Cardiac septum (tissue), 1 donor: Measurements from ENCODE around the gene PHKA2. TPM values are rescaled to one million over a fixed set of nuclear protein-coding genes. Genes with fewer than 3 reads are reported as not detected.

ENCODE experiments used
- DNase-seq: peaks from one replicate; pipeline ENCODE4 v3.0.0-alpha.2; 2020; ENCODE audit warnings: low spot score
- intact Hi-C: fragments of 100-400 bp; cut with DNase I; formaldehyde crosslinking; loops from one replicate; pipeline ENCODE4 v1.14.0; 2022
- total RNA-seq: library from RNA; stranded (reverse); fragmentation: NEBNext Ultra II Directional; extraction: Animal tissue kit (Norgen Biotek cat#: 25700); gene quantifications from one replicate; pipeline ENCODE4 v1.2.1, GENCODE V29; 2021
- donor health status: DM: no; HTN: no; CAD: no.

Gene PHKA2
- total RNA-seq, 1 donor from 2014 or later, result 22.3 TPM

DNA sequence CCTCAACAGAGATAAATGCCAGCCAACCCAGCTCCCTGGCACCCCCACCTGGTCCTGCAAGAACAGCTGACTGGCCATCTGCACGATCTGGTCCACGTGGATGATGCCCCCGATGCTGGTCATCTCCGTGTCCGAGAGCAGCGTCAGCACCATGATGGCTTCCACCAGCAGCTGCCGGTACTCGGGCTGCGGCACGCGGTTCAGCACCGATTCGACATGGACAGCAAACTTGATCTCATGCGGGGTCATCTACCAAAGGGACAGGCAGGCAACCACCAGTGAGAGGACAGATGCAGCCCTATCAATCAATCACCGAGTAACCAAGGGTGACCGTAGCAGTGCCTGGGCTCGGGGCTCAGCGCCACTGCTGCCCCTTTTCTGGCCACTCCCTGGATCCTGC lies 89.8 kb downstream of the PHKA2 start:
- intact Hi-C loops, result loop anchor here (10.0 kb wide), 1 partner anchor 499 kb away; no protein-coding TSS in a partner anchor
- no peak for DNase-seq

- no peak for DNase-seq
- intact Hi-C loops, result loop anchor here (10.0 kb wide), 1 partner anchor 499 kb away; no protein-coding TSS in a partner anchor
Observed at GRCh38 chrX:18893536-18893935, 90.4 kb downstream of the PHKA2 start.

DNA sequence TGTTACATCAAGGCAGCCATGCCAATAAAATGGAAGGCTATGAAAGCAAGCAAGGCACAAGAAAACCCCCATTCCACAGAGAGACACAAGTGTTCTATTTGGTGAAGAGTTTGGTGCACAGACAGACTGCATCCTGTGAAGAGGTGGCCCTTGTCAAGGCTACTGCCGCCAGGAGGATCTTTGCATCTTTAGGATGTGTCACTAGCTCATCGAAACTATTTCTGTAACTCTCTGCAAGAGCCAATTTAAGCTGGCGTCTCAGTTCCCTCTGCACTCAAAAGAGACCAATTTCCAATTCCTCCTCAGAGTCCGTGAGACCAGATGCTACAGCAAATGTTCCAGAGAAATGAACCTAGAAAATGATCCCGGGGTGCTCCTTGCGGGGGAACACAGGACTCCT lies 91.0 kb downstream of the PHKA2 start:
- DNase-seq, result no peak
- intact Hi-C loops, result loop anchor here (10.0 kb wide), 1 partner anchor 498 kb away; no protein-coding TSS in a partner anchor

- intact Hi-C loops, result loop anchor here (10.0 kb wide), 1 partner anchor 497 kb away; no protein-coding TSS in a partner anchor
- peak; percentile 36 for DNase-seq
Observed at GRCh38 chrX:18891548-18891945, 92.4 kb downstream of the PHKA2 start.

GRCh38 chrX:18890724-18891547 lies 93.0 kb downstream of the PHKA2 start:
- intact Hi-C loops, result loop anchor here (10.0 kb wide), 1 partner anchor 496 kb away; no protein-coding TSS in a partner anchor
- peak; percentile 74 for DNase-seq

DNA sequence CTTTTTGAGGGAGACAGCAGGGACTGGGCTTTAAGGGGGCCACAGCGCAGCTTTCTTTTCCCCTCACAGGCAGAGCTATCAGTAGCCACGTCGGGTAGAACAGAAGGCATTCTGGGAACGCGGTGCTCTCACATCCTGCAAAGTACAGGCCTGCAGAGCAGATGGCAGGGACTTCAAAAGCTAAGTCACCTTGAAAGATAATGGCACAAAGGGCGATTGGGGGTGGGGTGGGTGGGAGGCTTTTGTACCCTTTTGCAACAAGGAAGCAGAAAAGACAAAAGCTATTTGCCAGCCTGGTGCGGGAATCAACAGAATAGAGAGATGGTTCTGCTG lies 93.9 kb downstream of the PHKA2 start:
- intact Hi-C loops, result loop anchor here (10.0 kb wide), 1 partner anchor 495 kb away; no protein-coding TSS in a partner anchor
- DNase-seq, result peak; percentile 26

GRCh38 chrX:18889346-18890048 lies 94.4 kb downstream of the PHKA2 start:
- intact Hi-C loops, result loop anchor here (5.0 to 10.0 kb wide), 2 partner anchors 217 to 495 kb away; partner anchors contain the start of gene RS1
- peak; percentile 55 for DNase-seq

GRCh38 chrX:18888281-18888680 lies 95.6 kb downstream of the PHKA2 start:
- DNase-seq, result peak; percentile 68
- intact Hi-C loops, result loop anchor here (5.0 kb wide), 1 partner anchor 216 kb away; the partner anchor contains the start of gene RS1

- intact Hi-C loops, result loop anchor here (5.0 kb wide), 1 partner anchor 216 kb away; the partner anchor contains the start of gene RS1
- DNase-seq, result no peak
Observed at GRCh38 chrX:18887825-18888212, 96.1 kb downstream of the PHKA2 start.

- peak; percentile 76 for DNase-seq
- intact Hi-C loops, result loop anchor here (5.0 kb wide), 1 partner anchor 215 kb away; the partner anchor contains the start of gene RS1
Observed at GRCh38 chrX:18887177-18887824, 96.6 kb downstream of the PHKA2 start.

GRCh38 chrX:18886344-18887161 lies 97.4 kb downstream of the PHKA2 start:
- intact Hi-C loops, result loop anchor here (5.0 kb wide), 1 partner anchor 214 kb away; the partner anchor contains the start of gene RS1
- DNase-seq, result peak; percentile 89

GRCh38 chrX:18886005-18886343 lies 97.9 kb downstream of the PHKA2 start:
- DNase-seq, result peak; percentile 74
- intact Hi-C loops, result loop anchor here (5.0 kb wide), 1 partner anchor 214 kb away; the partner anchor contains the start of gene RS1

DNA sequence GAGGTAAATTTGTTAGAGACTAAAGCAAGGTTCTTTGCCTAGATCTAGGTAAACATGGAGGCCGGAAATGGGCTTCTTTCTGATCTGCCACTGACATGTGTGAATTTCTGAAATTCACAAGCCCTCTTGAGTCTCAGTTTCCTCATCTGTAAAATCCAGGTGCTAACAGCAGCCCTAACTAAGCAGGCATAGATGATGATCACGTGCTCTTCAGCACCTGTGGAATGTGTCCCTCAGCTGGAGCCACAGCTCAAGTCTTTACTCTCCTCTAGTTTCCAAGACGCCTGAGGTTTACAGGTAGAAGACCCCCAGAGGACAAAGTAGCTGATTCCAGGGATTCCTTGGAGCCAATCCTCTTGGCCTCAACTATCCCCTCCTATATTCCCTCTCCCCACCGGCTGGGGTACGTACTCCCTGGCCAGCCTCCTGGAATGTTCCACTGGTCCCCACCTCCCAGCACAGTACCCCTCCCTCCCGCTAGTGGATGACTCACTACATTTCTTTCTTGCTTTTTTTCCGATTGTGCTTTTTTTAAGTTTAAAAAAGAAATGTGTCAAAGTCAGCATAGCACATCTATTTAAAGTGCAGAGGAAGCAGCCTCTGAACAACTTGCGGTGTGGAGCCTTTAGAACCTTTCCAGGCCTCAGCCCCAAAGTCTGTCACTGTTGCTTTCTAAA lies 98.4 kb downstream of the PHKA2 start:
- DNase-seq, result no peak
- intact Hi-C loops, result loop anchor here (5.0 kb wide), 1 partner anchor 213 kb away; the partner anchor contains the start of gene RS1

DNA sequence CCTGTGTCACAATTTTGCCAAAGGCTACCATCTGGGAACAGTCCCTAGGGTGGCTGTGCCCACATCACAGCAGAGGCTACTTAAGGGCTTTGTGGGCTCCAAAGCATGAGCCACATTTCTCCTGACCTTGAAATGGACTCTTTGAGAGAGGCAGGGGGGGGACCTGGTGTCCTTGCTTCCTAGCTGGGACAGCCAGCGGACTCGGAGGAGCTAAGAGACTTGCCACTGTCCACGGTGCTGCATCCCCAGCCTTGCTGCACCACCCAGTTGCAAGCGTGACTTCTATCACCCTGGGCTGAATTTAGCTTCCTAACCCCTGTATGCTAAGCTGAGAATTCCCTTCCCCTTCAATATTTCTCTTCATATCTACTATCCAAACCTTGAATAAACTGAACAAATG lies 99.0 kb downstream of the PHKA2 start:
- no peak for DNase-seq
- intact Hi-C loops, result loop anchor here (5.0 kb wide), 1 partner anchor 213 kb away; the partner anchor contains the start of gene RS1

DNA sequence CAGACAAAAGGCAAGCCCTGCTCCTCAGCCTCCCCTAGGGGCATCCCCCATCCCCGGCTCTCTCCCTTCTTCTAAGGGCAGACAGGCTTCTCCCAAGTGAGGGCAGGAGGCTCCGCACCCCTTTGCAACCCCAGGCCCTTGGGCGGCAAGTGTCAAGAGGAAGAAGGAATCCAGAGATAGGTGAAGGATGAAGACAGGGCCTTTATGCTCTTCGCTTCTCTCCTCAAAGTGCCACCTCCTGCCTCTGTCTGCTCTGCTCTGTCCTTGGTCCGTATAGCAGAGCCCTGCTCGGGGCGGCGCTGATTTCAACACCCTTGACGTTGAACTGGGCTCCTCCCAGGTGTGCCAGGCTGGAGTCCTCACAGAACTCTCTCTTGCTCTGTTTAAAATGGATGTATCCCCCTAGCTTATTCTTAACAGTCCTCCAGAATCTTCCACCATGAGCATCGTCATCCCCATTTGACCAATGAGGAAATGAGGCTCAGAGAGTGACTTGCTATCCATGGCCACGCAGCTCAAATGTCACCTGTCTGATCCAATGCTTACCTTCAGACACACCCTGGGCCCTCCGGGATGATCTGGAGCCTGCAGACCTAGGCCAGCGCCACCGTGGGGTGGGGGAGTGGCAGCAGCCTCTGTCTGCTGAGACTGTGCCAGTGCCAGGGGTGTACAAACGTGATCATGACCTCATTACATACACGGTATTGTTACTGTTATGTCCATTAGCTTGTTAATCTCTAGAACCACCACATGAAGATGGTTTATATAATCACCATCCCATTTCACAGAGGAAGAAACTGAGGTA lies 99.8 kb downstream of the PHKA2 start:
- intact Hi-C loops, result no loop called here
- DNase-seq, result no peak

DNA sequence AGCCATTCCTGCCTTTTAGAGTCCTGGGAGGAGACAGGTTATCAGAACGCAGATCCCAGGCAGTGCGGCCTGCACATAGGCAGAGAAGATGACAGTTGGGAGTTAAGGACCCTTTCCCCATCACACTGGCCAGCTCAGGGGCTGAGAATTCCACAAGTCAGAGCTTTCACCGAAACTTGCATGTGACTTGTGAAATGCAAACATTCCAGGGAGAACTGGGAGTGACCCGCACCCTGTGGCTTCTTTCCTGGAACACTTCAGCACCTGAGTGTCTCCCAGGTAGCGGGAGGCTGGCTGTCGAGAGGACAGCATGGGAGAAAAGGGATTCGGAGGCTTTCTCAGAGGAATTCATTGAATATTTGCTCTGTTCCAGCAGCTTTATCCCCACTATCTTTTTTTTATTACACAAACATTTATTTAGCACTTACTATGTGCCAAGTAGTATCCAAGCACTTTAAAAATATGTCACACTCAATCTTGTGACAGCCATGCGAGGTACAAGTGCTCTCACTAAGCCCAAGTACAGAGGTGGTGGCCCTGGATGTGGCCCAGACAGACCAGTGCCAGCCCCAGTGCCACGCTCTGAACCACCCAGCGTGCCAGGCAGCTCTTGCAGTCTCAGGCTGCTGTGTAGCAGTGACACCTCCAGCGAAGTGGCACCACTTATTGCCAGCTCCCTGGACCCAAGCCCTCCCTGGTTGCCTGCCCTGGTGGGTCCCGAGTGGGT lies 100.5 kb downstream of the PHKA2 start:
- DNase-seq, result peak; percentile 54
- intact Hi-C loops, result no loop called here

GRCh38 chrX:18879144-18879543 lies 104.8 kb downstream of the PHKA2 start:
- DNase-seq, result peak; percentile 60
- intact Hi-C loops, result no loop called here
